HAP-1 (cell line): ENCODE measurements around the gene OR11H7.
"Not testable (repeated sequence)": the region's sequence is repeated elsewhere in the genome, so short reads cannot be mapped to it uniquely, and the experiment has no call there.

Source experiments
- DNase-seq, 2 experiments: peaks; one replicate each; pipeline ENCODE4 v3.0.0-alpha.2; 2016 to 2020; ENCODE audit warnings: low spot score in 2 of 2
- H3K27me3 ChIP-seq: fragments of 250-450 bp; sonication (Bioruptor Pico); 2 replicates; pipeline ENCODE4 v1.5.1; 2020; ENCODE audit warnings: low read depth, mild to moderate bottlenecking, moderate library complexity
- H3K36me3 ChIP-seq: fragments of 250-450 bp; sonication (Bioruptor Pico); replicated peaks from 2 replicates; pipeline ENCODE4 v1.5.1; 2020; ENCODE audit warnings: mild to moderate bottlenecking
- H3K4me1 ChIP-seq: fragments of 250-450 bp; sonication (Bioruptor Pico); 2 replicates; pipeline ENCODE4 v1.5.1; 2020; ENCODE audit warnings: mild to moderate bottlenecking
- H3K4me3 ChIP-seq: fragments of 250-450 bp; sonication (Bioruptor Pico); 2 replicates; pipeline ENCODE4 v1.5.1; 2020; ENCODE audit warnings: mild to moderate bottlenecking, moderate library complexity
- H3K9me3 ChIP-seq: fragments of 250-450 bp; sonication (Bioruptor Pico); 2 replicates; pipeline ENCODE4 v1.5.1; 2020; ENCODE audit warnings: mild to moderate bottlenecking, moderate library complexity
- in situ Hi-C: fragments of 300-500 bp; cut with MboI; formaldehyde crosslinking; loops from 3 replicates; pipeline ENCODE4 v1.14.3; 2020; ENCODE audit warnings: low sequenced_read_pairs, inconsistent platforms, mixed read lengths

OR11H7 gene

DNA sequence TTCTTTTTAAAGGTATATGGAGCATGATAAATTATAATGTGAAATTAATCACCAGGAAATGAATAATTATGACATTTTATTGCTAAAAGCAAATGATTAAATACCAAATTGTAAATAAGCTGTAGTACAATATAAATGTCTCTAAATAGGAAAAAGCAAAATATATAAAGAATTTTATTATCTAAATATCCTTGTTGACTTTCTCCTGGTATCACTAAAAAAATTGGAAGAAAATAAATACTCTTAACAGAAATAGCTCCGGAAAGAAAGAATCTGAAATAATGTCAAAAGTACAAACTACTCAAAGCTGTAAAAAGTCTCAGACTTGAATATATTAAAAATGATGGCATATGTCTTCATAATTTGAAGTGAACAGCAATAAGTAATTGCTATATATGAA, at the start of gene OR11H7:
Gene OR11H7 (plus strand): TSS at position 301 of the 400 bp plus-strand sequence.
- Histone ChIP-seq H3K27me3 (no peaks in the 10 kb centered on the region), H3K36me3 (no peaks in the 10 kb centered on the region), H3K4me3 (no peak within 1 kb of the TSS), H3K4me1 (no peaks in the 10 kb centered on the region), H3K9me3 (no peaks in the 10 kb centered on the region)
- in situ Hi-C loops = no loop called here
- DNase-seq = no peak

DNA sequence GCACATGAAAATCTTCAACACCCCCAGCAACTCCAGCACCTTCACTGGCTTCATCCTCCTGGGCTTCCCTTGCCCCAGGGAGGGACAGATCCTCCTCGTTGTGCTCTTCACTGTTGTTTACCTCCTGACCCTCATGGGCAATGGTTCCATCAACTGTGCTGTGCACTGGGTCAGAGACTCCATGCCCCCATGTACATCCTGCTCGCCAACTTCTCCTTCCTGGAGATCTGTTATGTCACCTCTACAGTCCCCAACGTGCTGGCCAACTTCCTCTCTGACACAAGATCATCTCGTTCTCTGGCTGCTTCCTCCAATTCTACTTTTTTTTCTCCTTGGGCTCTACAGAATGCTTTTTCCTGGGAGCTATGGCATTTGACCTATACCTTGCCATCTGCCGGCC, 49.6 kb upstream of the OR11H7 start:
- no peak for DNase-seq
- Histone ChIP-seq H3K4me3 (no peak overlapping the region), H3K27me3 (no peaks in the 10 kb centered on the region), H3K36me3 (no peaks in the 10 kb centered on the region), H3K9me3 (no peaks in the 10 kb centered on the region), H3K4me1 (no peaks in the 10 kb centered on the region)
- in situ Hi-C loops = no loop called here

DNA sequence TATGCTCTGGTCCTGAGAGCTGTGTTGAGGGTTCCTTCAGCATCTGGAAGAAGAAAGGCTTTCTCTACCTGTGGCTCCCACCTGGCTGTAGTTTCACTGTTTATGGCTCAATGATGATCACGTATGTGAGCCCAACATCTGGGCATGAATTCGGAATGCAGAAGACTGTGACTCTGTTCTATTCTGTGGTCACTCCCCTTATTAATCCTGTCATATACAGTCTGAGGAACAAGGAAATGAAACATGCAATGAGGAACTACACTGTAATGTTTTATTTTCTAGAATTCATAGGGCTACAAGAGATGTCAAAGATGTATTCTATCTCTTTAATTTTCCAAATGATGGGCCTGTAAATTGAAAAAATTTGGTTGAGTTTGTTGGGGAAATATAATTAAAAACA, 48.9 kb upstream of the OR11H7 start:
- H3K4me1 ChIP-seq = no peaks in the 10 kb centered on the region
- in situ Hi-C loops = no loop called here
- no peaks in the 10 kb centered on the region for H3K27me3 ChIP-seq
- no peaks in the 10 kb centered on the region for H3K9me3 ChIP-seq
- no peak for DNase-seq
- H3K36me3 ChIP-seq = no peaks in the 10 kb centered on the region
- no peak overlapping the region for H3K4me3 ChIP-seq

DNA sequence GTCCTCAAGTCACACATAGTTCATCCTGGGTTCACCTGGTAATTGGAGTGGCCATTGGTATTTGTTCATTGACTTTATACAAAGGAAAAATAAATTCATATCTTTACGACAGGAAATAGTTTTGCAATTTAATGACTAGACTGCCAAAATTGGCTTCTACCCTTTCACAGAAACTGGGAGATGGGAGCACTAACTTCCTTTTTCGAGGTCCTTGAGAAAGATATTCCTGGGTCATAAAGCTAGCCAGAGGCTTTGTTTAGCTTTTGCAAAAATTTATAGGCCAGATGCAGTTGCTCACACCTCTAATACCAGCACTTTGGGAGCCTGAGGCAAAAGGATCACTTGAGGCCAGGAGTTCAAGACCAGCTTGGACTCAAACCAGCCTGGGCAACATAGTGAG, 48.3 kb upstream of the OR11H7 start:
- Histone ChIP-seq H3K4me1 (no peaks in the 10 kb centered on the region), H3K9me3 (no peaks in the 10 kb centered on the region), H3K27me3 (no peaks in the 10 kb centered on the region), H3K4me3 (no peak overlapping the region), H3K36me3 (no peaks in the 10 kb centered on the region)
- in situ Hi-C loops = no loop called here
- no peak for DNase-seq

DNA sequence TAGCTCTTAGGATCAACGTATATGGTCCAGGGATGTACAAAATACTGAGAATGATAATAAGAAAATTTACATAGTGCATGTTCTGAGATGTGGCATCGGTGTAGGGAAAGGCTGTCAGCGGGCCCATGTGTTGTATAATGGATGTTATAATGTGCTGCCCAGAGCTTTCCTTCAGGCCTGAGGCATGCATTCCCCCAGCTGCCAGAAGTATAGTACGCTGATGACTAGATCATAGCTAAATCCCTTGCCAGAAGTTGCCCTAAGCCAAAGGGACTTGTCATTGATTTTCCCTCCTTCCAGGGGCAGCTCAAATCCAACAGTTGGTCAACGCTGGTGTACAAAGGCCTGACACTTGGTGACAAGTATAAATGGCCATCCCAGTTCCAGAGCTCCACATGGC, 44.6 kb upstream of the OR11H7 start:
- Histone ChIP-seq H3K4me3 (no peak overlapping the region), H3K9me3 (no peaks in the 10 kb centered on the region), H3K27me3 (no peaks in the 10 kb centered on the region), H3K4me1 (no peaks in the 10 kb centered on the region), H3K36me3 (no peaks in the 10 kb centered on the region)
- in situ Hi-C loops = no loop called here
- DNase-seq = no peak

GRCh38 chr14:20190596-20190995, 38.2 kb upstream of the OR11H7 start, which contains the start of gene OR11G2:
OR11G2 (plus strand) TSS chr14:20190896; CDS start chr14:20197438, 6,542 bp downstream.
- in situ Hi-C loops = no loop called here
- Histone ChIP-seq H3K9me3 (no peaks in the 10 kb centered on the region), H3K36me3 (no peaks in the 10 kb centered on the region), H3K27me3 (no peaks in the 10 kb centered on the region), H3K4me1 (no peaks in the 10 kb centered on the region), H3K4me3 (no peak within 1 kb of the TSS)
- no peak for DNase-seq

- H3K27me3 ChIP-seq = no peaks in the 10 kb centered on the region
- in situ Hi-C loops = no loop called here
- H3K4me3 ChIP-seq = no peak overlapping the region
- no peak for DNase-seq
- H3K36me3 ChIP-seq = no peaks in the 10 kb centered on the region
- H3K4me1 ChIP-seq = no peaks in the 10 kb centered on the region
- H3K9me3 ChIP-seq = no peaks in the 10 kb centered on the region
These were observed 37.4 kb upstream of the OR11H7 start for GRCh38 chr14:20191396-20191795.

GRCh38 chr14:20194101-20194500, 34.7 kb upstream of the OR11H7 start:
- no peaks in the 10 kb centered on the region for H3K36me3 ChIP-seq
- DNase-seq = no peak
- no peaks in the 10 kb centered on the region for H3K9me3 ChIP-seq
- no peaks in the 10 kb centered on the region for H3K27me3 ChIP-seq
- no peak overlapping the region for H3K4me3 ChIP-seq
- in situ Hi-C loops = no loop called here
- no peaks in the 10 kb centered on the region for H3K4me1 ChIP-seq

DNA sequence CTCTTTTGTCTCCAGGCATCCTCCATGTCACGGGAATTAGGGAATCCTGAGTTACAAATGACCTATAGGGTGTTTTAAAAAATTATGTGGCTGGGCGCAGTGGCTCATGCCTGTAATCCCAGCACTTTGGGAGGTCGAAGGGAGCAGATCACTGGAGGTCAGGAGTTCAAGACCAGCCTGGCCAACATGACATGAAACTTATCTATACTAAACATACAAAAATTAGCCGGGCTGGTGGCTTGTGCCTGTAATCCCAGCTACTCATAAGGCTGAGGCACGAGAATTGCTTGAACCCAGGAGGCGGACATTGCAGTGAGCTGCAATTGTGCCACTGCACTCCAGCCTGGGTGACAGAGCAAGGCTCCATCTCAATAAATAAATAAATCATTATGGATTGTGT, 33.6 kb upstream of the OR11H7 start:
- in situ Hi-C loops, DNase-seq, H3K27me3 ChIP-seq, H3K4me1 ChIP-seq, H3K9me3 ChIP-seq, H3K4me3 ChIP-seq, H3K36me3 ChIP-seq: not testable (repeated sequence)

GRCh38 chr14:20195911-20196310, 32.9 kb upstream of the OR11H7 start:
- Histone ChIP-seq H3K9me3 (no peaks in the 10 kb centered on the region), H3K27me3 (no peaks in the 10 kb centered on the region), H3K4me1 (no peaks in the 10 kb centered on the region), H3K4me3 (no peak overlapping the region), H3K36me3 (no peaks in the 10 kb centered on the region)
- in situ Hi-C loops = no loop called here
- DNase-seq = no peak

DNA sequence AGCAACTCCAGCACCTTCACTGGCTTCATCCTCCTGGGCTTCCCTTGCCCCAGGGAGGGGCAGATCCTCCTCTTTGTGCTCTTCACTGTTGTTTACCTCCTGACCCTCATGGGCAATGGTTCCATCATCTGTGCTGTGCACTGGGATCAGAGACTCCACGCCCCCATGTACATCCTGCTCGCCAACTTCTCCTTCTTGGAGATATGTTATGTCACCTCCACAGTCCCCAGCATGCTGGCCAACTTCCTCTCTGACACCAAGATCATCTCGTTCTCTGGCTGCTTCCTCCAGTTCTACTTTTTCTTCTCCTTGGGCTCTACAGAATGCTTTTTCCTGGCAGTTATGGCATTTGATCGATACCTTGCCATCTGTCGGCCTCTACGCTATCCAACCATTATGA, 31.3 kb upstream of the OR11H7 start:
- H3K4me3 ChIP-seq = no peak overlapping the region
- H3K4me1 ChIP-seq = no peaks in the 10 kb centered on the region
- in situ Hi-C loops = no loop called here
- H3K9me3 ChIP-seq = no peaks in the 10 kb centered on the region
- DNase-seq = no peak
- no peaks in the 10 kb centered on the region for H3K27me3 ChIP-seq
- no peaks in the 10 kb centered on the region for H3K36me3 ChIP-seq

DNA sequence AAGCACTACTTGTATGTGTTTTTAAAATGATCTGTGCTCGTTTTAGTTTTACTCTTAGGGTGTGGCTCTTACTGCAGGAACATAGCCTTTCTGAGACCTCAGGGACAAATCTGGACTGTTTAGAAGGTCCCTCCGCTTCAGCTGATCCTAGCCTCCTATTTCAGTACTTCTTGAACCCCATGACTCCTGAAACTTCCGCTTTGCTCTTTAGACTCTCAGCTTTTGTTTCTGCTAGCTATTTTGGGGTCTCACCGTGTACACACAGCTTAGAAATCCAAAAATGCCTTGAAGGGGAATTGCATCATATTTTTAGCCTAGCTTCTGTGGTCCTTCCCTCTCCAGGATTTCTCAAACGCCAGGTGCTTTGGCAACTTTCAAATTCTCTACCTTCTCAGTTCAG, 29.8 kb upstream of the OR11H7 start:
- no peak for DNase-seq
- Histone ChIP-seq H3K27me3 (no peaks in the 10 kb centered on the region), H3K9me3 (no peaks in the 10 kb centered on the region), H3K36me3 (no peaks in the 10 kb centered on the region), H3K4me1 (no peaks in the 10 kb centered on the region), H3K4me3 (no peak overlapping the region)
- in situ Hi-C loops = no loop called here

GRCh38 chr14:20204721-20205120, 24.1 kb upstream of the OR11H7 start:
- H3K4me3 ChIP-seq = no peak overlapping the region
- no peak for DNase-seq
- no peaks in the 10 kb centered on the region for H3K36me3 ChIP-seq
- H3K9me3 ChIP-seq = no peaks in the 10 kb centered on the region
- no peaks in the 10 kb centered on the region for H3K27me3 ChIP-seq
- H3K4me1 ChIP-seq = no peaks in the 10 kb centered on the region
- in situ Hi-C loops = no loop called here

GRCh38 chr14:20209595-20209994, 19.2 kb upstream of the OR11H7 start:
- Histone ChIP-seq H3K9me3 (no peaks in the 10 kb centered on the region), H3K4me1 (no peaks in the 10 kb centered on the region), H3K4me3 (no peak overlapping the region), H3K36me3 (no peaks in the 10 kb centered on the region), H3K27me3 (no peaks in the 10 kb centered on the region)
- no peak for DNase-seq
- in situ Hi-C loops = no loop called here

- DNase-seq, in situ Hi-C loops, H3K27me3 ChIP-seq, H3K4me3 ChIP-seq, H3K36me3 ChIP-seq, H3K9me3 ChIP-seq, H3K4me1 ChIP-seq: not testable (repeated sequence)
These were observed 16.4 kb upstream of the OR11H7 start for GRCh38 chr14:20212406-20212805.
